CD4-positive, alpha-beta T cell treated with Interleukin-17A for 4 hours (primary cell): ENCODE results near the gene CERS4.
"Not testable (repeated sequence)": the region's sequence is repeated elsewhere in the genome, so short reads cannot be mapped to it uniquely, and the experiment has no call there.

Experiments
- DNase-seq: peaks from one replicate; pipeline ENCODE4 v3.0.0-alpha.2; 2020; ENCODE audit warnings: mixed read lengths

Gene CERS4

GRCh38 chr19:8244442-8244841 is 35.3 kb downstream of the CERS4 start:
- DNase-seq = no peak

- no peak for DNase-seq
These were observed 37.0 kb downstream of the CERS4 start for GRCh38 chr19:8245869-8246835.

GRCh38 chr19:8247129-8247890 is 38.1 kb downstream of the CERS4 start:
- DNase-seq = not testable (repeated sequence)

- DNase-seq = no peak
These were observed 39.5 kb downstream of the CERS4 start for GRCh38 chr19:8248348-8249328.

- no peak for DNase-seq
These were observed 41.4 kb downstream of the CERS4 start for GRCh38 chr19:8250596-8250995.

GRCh38 chr19:8251025-8251472 is 41.9 kb downstream of the CERS4 start:
- no peak for DNase-seq

GRCh38 chr19:8252922-8253589 is 43.9 kb downstream of the CERS4 start:
- peak; percentile 91 for DNase-seq

- no peak for DNase-seq
These were observed 44.5 kb downstream of the CERS4 start for GRCh38 chr19:8253678-8254077.

GRCh38 chr19:8254286-8255001 is 45.3 kb downstream of the CERS4 start:
- no peak for DNase-seq

- no peak for DNase-seq
These were observed 46.4 kb downstream of the CERS4 start for GRCh38 chr19:8255426-8256125.

- DNase-seq = no peak
These were observed 47.3 kb downstream of the CERS4 start for GRCh38 chr19:8256276-8257051.

- DNase-seq = no peak
These were observed 47.9 kb downstream of the CERS4 start for GRCh38 chr19:8257052-8257443.

GRCh38 chr19:8259142-8259921 is 50.2 kb downstream of the CERS4 start:
- DNase-seq = no peak

- no peak for DNase-seq
These were observed 50.7 kb downstream of the CERS4 start for GRCh38 chr19:8259922-8260247.

GRCh38 chr19:8261347-8261746 is 52.2 kb downstream of the CERS4 start:
- no peak for DNase-seq

- DNase-seq = no peak
These were observed 52.7 kb downstream of the CERS4 start for GRCh38 chr19:8261881-8262280.

GRCh38 chr19:8262431-8262830 is 53.3 kb downstream of the CERS4 start:
- no peak for DNase-seq

- not testable (repeated sequence) for DNase-seq
These were observed 55.1 kb downstream of the CERS4 start for GRCh38 chr19:8264248-8264647.

GRCh38 chr19:8265872-8266271 is 56.7 kb downstream of the CERS4 start:
- no peak for DNase-seq
